Fibroblast of the aortic adventitia (primary cell): ENCODE measurements around the gene DND1. TPM values are rescaled to one million over a fixed set of nuclear protein-coding genes. Genes with fewer than 3 reads are reported as not detected.

Experiments used
- DNase-seq: peaks from one replicate; pipeline ENCODE4 v3.0.0-alpha.2; 2010; ENCODE audit warnings: low read depth
- H3K4me3 ChIP-seq: 2 replicates; pipeline ENCODE4 v1.5.1; 2011; ENCODE audit warnings: low read depth, mild to moderate bottlenecking, control low read depth, low read length, moderate library complexity
- CTCF ChIP-seq: IDR thresholded peaks from 2 replicates; pipeline ENCODE4 v1.5.1; 2011; ENCODE audit warnings: mild to moderate bottlenecking, low read length, control low read depth, inconsistent platforms; ENCODE audit not compliant: insufficient read depth
- total RNA-seq: library from RNA; depleted of rRNA; stranded (reverse); fragments of >200 nt; gene quantifications from 2 replicates; pipeline ENCODE4 v1.2.3, GENCODE V29; 2012; ENCODE audit warnings: low replicate concordance

DND1 gene
- total RNA-seq, 1 donor = 0.18 TPM

- no peak overlapping the region for H3K4me3 ChIP-seq
- DNase-seq = no peak
- TF ChIP-seq CTCF = no peak
Observed at GRCh38 chr5:140633501-140633900, 39.9 kb downstream of the DND1 start.

GRCh38 chr5:140633021-140633471 is 40.3 kb downstream of the DND1 start, which contains the start of gene CD14:
Gene CD14, minus strand, starts transcription at chr5:140633175. Its CDS starts 104 bp downstream, at chr5:140633071.
- no peak for TF ChIP-seq CTCF
- peak; percentile 38 for DNase-seq
- peak within 1 kb of the TSS; percentile 56 for H3K4me3 ChIP-seq

- peak; percentile 71 for DNase-seq
- no peak for TF ChIP-seq CTCF
- H3K4me3 ChIP-seq = peak overlapping the region; percentile 56
Observed at GRCh38 chr5:140632366-140633020, 40.9 kb downstream of the DND1 start.

- no peak for DNase-seq
- peak overlapping the region; percentile 56 for H3K4me3 ChIP-seq
- no peak for TF ChIP-seq CTCF
Observed at GRCh38 chr5:140631831-140632365, 41.5 kb downstream of the DND1 start.

- no peak for TF ChIP-seq CTCF
- no peak for DNase-seq
Observed at GRCh38 chr5:140631036-140631417, 42.3 kb downstream of the DND1 start.

GRCh38 chr5:140630292-140631035 is 42.9 kb downstream of the DND1 start:
- no peak for DNase-seq
- H3K4me3 ChIP-seq = no peak overlapping the region
- no peak for TF ChIP-seq CTCF

More at GRCh38 chr5:140631036-140631417, 42.3 kb downstream of the DND1 start:
- H3K4me3 ChIP-seq = no peak overlapping the region
